ENCODE measurements around the gene TAF4.

DNA sequence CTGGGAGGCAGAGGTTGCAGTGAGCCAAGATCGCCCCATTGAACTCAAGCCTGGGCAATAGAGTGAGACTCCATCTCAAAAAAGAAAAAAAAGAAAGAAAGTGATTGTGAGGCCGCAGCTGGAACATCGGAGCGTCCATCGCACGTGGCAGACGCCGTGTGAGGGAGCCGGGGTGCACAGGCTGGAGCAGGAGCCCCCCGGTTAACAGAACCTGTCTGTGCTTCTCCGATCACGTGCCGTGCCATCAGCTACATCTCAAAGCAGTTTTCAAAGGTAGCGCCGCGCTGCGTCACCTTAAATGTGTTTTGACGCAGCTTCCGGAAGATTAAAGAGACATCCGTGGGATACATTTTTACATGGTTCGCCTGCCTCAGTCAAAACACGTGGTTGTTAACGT lies 138.9 kb downstream of the TAF4 start:
- TF ChIP-seq CTCF (IDR thresholded peaks at IDR 0.05), result no peak
- no peak for TF ChIP-seq POLR2A (IDR thresholded peaks at IDR 0.05)

Data from Peyer's patch (tissue), 4 donors.